Cardiac muscle cell (in vitro differentiated cells and primary cell): ENCODE data around the gene FANCG. TPM values are rescaled to one million over a fixed set of nuclear protein-coding genes. Genes with fewer than 3 reads are reported as not detected.

Source experiments
- DNase-seq, 2 donors: peaks; one replicate each; pipeline versions ENCODE4 v3.0.0 to v3.0.0-alpha.2; 2010 to 2017; ENCODE audit warnings: low read depth in 1 of 2, low spot score in 1 of 2
- H3K27ac ChIP-seq: fragments of 200-600 bp; sonication (generic); 2 replicates; pipeline ENCODE4 v1.5.1; 2016
- H3K27me3 ChIP-seq: fragments of 200-600 bp; sonication (generic); 2 replicates; pipeline ENCODE4 v1.6.0; 2016; ENCODE audit warnings: control low read depth
- H3K36me3 ChIP-seq: fragments of 200-600 bp; sonication (generic); 2 replicates; pipeline ENCODE4 v1.5.1; 2016; ENCODE audit warnings: control low read depth
- H3K4me1 ChIP-seq: fragments of 200-600 bp; sonication (generic); 2 replicates; pipeline ENCODE4 v1.8.1; 2017; ENCODE audit warnings: low read depth, mild to moderate bottlenecking, mixed run types
- H3K4me3 ChIP-seq: fragments of 200-600 bp; sonication (generic); 2 replicates; pipeline ENCODE4 v1.5.1; 2016; ENCODE audit warnings: mild to moderate bottlenecking
- H3K9me3 ChIP-seq: fragments of 200-600 bp; sonication (generic); 2 replicates; pipeline ENCODE4 v1.5.1; 2017; ENCODE audit warnings: low read depth, mild to moderate bottlenecking, control low read depth
- polyA plus RNA-seq: library from polyadenylated mRNA; unstranded; fragments of >200 nt; fragmentation: Nextera tagmentation; extraction: Ambion mirVana; gene quantifications from 2 replicates; pipeline ENCODE4 v1.2.1, GENCODE V29; 2016
- total RNA-seq: library from RNA; depleted of rRNA; stranded (reverse); fragments of >200 nt; gene quantifications from 2 replicates; pipeline ENCODE4 v1.2.3, GENCODE V29; 2016
- TF ChIP-seq, protein P1 (sequence below): IDR thresholded peaks from 2 replicates; pipeline ENCODE4 v1.5.1; 2012; ENCODE audit warnings: low read depth, mild to moderate bottlenecking, low read length

The FANCG gene
- total and polyA plus RNA-seq, 2 experiments from 2014 or later: 31.7 to 32.8 TPM

DNA sequence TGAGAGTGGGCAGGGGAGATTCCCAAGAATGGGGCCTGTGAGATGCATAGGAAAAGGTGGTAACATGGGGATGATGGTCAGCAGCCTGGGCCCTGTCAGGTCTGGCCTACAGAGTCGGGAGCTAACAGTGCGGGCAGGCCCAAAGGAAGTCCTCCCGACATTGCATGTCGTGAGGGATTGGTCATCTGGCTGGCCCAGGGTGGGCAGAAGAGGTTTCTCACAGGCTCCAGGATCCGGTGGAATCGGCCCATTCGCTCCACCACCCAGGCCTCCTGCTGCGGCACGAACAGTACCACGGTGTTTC lies 22.7 kb upstream of the FANCG start:
- H3K4me3 ChIP-seq: peak overlapping the region; percentile 56
- H3K27ac ChIP-seq: peak overlapping the region; percentile 87
- DNase-seq: peak in 1 of 2 donors; percentile 16
- TF ChIP-seq, protein P1, sequence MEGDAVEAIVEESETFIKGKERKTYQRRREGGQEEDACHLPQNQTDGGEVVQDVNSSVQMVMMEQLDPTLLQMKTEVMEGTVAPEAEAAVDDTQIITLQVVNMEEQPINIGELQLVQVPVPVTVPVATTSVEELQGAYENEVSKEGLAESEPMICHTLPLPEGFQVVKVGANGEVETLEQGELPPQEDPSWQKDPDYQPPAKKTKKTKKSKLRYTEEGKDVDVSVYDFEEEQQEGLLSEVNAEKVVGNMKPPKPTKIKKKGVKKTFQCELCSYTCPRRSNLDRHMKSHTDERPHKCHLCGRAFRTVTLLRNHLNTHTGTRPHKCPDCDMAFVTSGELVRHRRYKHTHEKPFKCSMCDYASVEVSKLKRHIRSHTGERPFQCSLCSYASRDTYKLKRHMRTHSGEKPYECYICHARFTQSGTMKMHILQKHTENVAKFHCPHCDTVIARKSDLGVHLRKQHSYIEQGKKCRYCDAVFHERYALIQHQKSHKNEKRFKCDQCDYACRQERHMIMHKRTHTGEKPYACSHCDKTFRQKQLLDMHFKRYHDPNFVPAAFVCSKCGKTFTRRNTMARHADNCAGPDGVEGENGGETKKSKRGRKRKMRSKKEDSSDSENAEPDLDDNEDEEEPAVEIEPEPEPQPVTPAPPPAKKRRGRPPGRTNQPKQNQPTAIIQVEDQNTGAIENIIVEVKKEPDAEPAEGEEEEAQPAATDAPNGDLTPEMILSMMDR: no peak
- peaks cover 16% of the 10 kb centered on the region for H3K4me1 ChIP-seq
- peaks cover 20% of the 10 kb centered on the region for H3K36me3 ChIP-seq
- H3K27me3 ChIP-seq: no peaks in the 10 kb centered on the region
- no peaks in the 10 kb centered on the region for H3K9me3 ChIP-seq

DNA sequence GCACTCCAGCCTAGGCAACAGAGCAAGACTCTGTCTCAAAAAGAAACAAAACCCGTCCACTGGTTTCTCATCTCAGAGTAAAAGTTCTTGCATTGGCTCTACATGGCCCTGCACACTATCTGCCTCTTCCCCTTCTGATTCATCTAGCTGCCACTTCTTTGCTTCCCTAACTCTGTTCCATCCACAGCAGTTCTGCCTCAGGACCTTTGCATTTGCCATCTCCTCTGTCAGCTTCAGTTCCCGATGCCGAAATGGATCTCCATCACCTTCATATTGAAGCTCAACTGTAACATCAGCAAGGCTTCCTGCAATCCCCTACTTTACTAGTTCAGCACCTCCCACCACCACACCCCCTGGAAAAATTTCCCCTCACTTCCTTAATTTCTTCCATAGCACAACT lies 17.8 kb upstream of the FANCG start:
- Histone ChIP-seq H3K36me3 (peaks cover 8% of the 10 kb centered on the region), H3K9me3 (no peaks in the 10 kb centered on the region), H3K4me1 (peaks cover 8% of the 10 kb centered on the region), H3K27ac (no peak overlapping the region), H3K4me3 (no peak overlapping the region), H3K27me3 (no peaks in the 10 kb centered on the region)
- TF ChIP-seq, protein P1: no peak
- no peak for DNase-seq

DNA sequence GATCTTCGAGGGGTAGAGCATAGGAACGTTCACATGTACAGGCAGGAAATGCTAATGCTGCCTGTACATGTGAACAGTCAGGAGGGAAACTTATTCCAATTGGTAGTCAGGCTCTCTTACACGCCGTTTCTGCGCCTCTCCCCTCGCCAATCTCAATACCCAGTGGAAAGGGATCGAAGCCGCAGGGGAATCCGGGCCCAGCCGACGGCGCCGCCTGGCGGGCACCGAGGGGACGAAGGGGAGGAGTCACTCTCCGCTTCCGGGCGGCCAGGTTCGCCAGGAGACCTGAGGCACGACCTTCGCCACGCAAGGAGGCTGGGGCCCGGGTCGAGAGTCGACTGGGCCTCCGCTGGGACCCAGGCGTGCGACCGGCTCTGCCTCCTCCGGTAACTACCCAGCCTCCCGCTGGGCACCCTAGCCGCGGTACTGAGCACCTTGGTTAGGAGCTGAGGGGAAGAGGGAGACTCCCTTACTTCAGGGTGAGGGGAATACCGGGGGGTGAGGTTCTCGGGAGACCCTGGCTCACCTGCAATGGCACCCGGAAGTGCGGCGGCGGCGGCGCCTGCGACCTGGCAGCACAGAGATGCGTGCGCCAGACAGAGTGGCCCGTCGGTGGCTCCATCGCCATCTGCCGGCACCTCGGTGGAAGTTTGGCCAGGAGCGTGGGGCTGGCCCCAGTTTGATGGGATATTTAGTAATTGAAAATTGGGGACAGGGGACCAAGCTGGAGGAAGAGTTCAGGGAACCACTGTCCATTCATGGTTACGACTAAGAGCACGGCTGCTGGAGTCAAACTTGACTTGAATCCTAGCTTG lies 16.5 kb upstream of the FANCG start, which contains the start of gene PIGO:
Gene PIGO (minus strand): TSS at position 557 of the 815 bp plus-strand sequence. CDS start 1,026 bp downstream, outside the sequence.
- no peaks in the 10 kb centered on the region for H3K4me1 ChIP-seq
- H3K27me3 ChIP-seq: no peaks in the 10 kb centered on the region
- peak within 1 kb of the TSS; percentile 70 for H3K4me3 ChIP-seq
- DNase-seq: peak; percentile 86 to 91
- H3K27ac ChIP-seq: peak within 1 kb of the TSS; percentile 96
- no peaks in the 10 kb centered on the region for H3K9me3 ChIP-seq
- H3K36me3 ChIP-seq: peaks cover 3% of the 10 kb centered on the region
- TF ChIP-seq, protein P1: peak; percentile 78

DNA sequence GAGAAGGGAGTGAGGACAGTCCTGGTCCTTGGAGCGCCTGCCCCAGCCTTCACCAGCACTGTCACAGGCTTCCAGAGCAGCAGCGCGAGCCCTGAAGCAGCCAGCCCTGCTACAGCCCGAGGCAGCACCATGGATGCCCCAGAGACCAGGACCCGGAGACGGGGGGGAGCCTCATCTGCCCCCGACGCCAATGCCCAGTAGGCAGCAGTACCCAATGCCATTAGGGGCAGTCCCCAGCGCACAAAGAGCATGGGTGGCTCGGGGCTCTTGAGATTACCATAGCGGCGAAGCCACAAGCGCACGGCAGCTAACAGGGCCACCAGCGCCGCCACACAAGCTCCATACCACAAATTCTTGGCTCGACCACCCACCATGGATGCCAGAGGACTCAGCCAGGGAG lies 11.8 kb upstream of the FANCG start:
- Histone ChIP-seq H3K4me1 (no peaks in the 10 kb centered on the region), H3K9me3 (no peaks in the 10 kb centered on the region), H3K27ac (no peak overlapping the region), H3K4me3 (no peak overlapping the region), H3K36me3 (peaks cover 28% of the 10 kb centered on the region), H3K27me3 (no peaks in the 10 kb centered on the region)
- DNase-seq: no peak
- TF ChIP-seq, protein P1: no peak

DNA sequence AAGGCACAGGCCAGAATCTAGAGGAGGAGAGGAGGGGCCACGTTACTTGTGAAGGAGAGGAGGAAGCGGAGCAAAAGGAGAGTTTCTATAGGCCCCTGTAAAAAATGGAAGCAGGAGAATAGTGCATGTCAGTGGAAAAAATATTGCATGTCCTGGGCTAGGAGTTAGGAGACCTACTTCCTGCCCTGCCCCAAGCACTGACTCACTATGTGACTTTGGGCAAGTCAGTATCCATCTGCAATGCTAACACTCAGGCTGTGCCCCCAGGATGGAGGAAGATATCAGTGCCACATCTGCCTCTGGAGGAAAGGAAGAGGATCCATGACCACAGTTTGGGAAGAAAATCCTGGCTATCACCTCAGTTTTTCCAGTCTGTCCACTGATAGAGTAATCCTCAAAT lies 9.7 kb upstream of the FANCG start:
- TF ChIP-seq, protein P1: no peak
- Histone ChIP-seq H3K36me3 (peaks cover 28% of the 10 kb centered on the region), H3K4me3 (no peak overlapping the region), H3K27me3 (no peaks in the 10 kb centered on the region), H3K27ac (no peak overlapping the region), H3K4me1 (no peaks in the 10 kb centered on the region), H3K9me3 (no peaks in the 10 kb centered on the region)
- DNase-seq: no peak
